Measurements from ENCODE around the gene CTSZ. TPM values are rescaled to one million over a fixed set of nuclear protein-coding genes. Genes with fewer than 3 reads are reported as not detected.
"Not testable (repeated sequence)": the region's sequence is repeated elsewhere in the genome, so short reads cannot be mapped to it uniquely, and the experiment has no call there.

CTSZ gene
- total and polyA plus RNA-seq, 4 donors: 11.8 to 233 (median 188) TPM

GRCh38 chr20:59013031-59013951 is 6.2 kb upstream of the CTSZ start:
- Histone ChIP-seq H3K27ac (ENCODE audit: low read depth in 1 of 2, low read length in 2 of 2) (no peak overlapping the region), H3K9me3 (ENCODE audit: control insufficient read depth in 4 of 4, low read length in 3 of 4) (no peaks in the 10 kb centered on the region), H3K4me3 (ENCODE audit: low read depth in 1 of 3, low read length in 3 of 3) (no peak overlapping the region), H3K27me3 (ENCODE audit: control insufficient read depth in 4 of 4, insufficient read depth in 4 of 4, low read length in 3 of 4) (no peaks in the 10 kb centered on the region), H3K9ac (ENCODE audit: low read depth in 1 of 2, low read length in 2 of 2) (no peak overlapping the region), H3K36me3 (ENCODE audit: control insufficient read depth in 4 of 4, insufficient read depth in 3 of 4, low read depth in 1 of 4, low read length in 3 of 4) (no peaks in the 10 kb centered on the region), H3K4me1 (ENCODE audit: control insufficient read depth in 4 of 4, insufficient read depth in 4 of 4, low read length in 3 of 4) (no peaks in the 10 kb centered on the region)
- WGBS: 97% methylated on average over 17 of the region's 17 CpGs
- DNase-seq (ENCODE audit: low spot score): no peak
- TF ChIP-seq CTCF (IDR thresholded peaks at IDR 0.05; ENCODE audit: low read depth, low read length, missing input control): no peak
- no peak for TF ChIP-seq HNF4G (IDR thresholded peaks at IDR 0.05)
- no peak for TF ChIP-seq RXRA (IDR thresholded peaks at IDR 0.05)
- TF ChIP-seq TAF1 (conservative IDR thresholded peaks at IDR 0.05): no peak
- no peak for TF ChIP-seq JUND (IDR thresholded peaks at IDR 0.05)
- TF ChIP-seq NR2F2 (IDR thresholded peaks at IDR 0.05): no peak
- TF ChIP-seq HNF4A (conservative IDR thresholded peaks at IDR 0.05): no peak
- TF ChIP-seq EGR1 (IDR thresholded peaks at IDR 0.05; ENCODE audit: low read depth in 2 of 2): no peak
- no peak for TF ChIP-seq FOXA1 (IDR thresholded peaks at IDR 0.05)
- no peak for TF ChIP-seq REST (IDR thresholded peaks at IDR 0.05)
- no peak for TF ChIP-seq RAD21 (IDR thresholded peaks at IDR 0.05)
- TF ChIP-seq YY1 (IDR thresholded peaks at IDR 0.05): no peak
- no peak for TF ChIP-seq ZBTB33 (IDR thresholded peaks at IDR 0.05)
- no peak for TF ChIP-seq MAX (IDR thresholded peaks at IDR 0.05)
- no peak for TF ChIP-seq FOXA2 (IDR thresholded peaks at IDR 0.05)
- TF ChIP-seq SP1 (IDR thresholded peaks at IDR 0.05): no peak
- TF ChIP-seq GABPA (IDR thresholded peaks at IDR 0.05 in 1 of 2, conservative IDR thresholded peaks at IDR 0.05 in 1 of 2): no peak
- no peak for TF ChIP-seq ATF3 (IDR thresholded peaks at IDR 0.05)

- H3K4me1 ChIP-seq (ENCODE audit: control insufficient read depth in 4 of 4, insufficient read depth in 4 of 4, low read length in 3 of 4); H3K9me3 ChIP-seq (ENCODE audit: control insufficient read depth in 4 of 4, low read length in 3 of 4); H3K27me3 ChIP-seq (ENCODE audit: control insufficient read depth in 4 of 4, insufficient read depth in 4 of 4, low read length in 3 of 4); H3K36me3 ChIP-seq (ENCODE audit: control insufficient read depth in 4 of 4, insufficient read depth in 3 of 4, low read depth in 1 of 4, low read length in 3 of 4); H3K9ac ChIP-seq (ENCODE audit: low read depth in 1 of 2, low read length in 2 of 2); H3K27ac ChIP-seq (ENCODE audit: low read depth in 1 of 2, low read length in 2 of 2); DNase-seq (ENCODE audit: low spot score); H3K4me3 ChIP-seq (ENCODE audit: low read depth in 1 of 3, low read length in 3 of 3): not testable (repeated sequence)
- WGBS: 95% methylated on average over 3 of the region's 3 CpGs
Measured at GRCh38 chr20:59011874-59012157, 4.8 kb upstream of the CTSZ start.
